DND-41 (cell line): ENCODE results near the gene STX17.

ENCODE experiments used
- ATAC-seq: fragments of 200-7000 bp; cut with Tn5 transposase; 3 replicates; pipeline ENCODE4 v1.9.1; 2021; ENCODE audit warnings: low read depth; ENCODE audit not compliant: insufficient read depth
- DNase-seq: peaks from one replicate; pipeline ENCODE4 v3.0.0-alpha.2; 2020
- H2AFZ ChIP-seq: 2 replicates; pipeline ENCODE4 v1.6.0; 2012; ENCODE audit warnings: low read depth, low read length
- H3K27ac ChIP-seq: 2 replicates; pipeline ENCODE4 v1.5.1; 2012; ENCODE audit warnings: low read length, inconsistent platforms
- H3K27me3 ChIP-seq: fragments of 200-600 bp; sonication (generic); 2 replicates; pipeline ENCODE4 v1.6.0; 2012; ENCODE audit warnings: low read length, mild to moderate bottlenecking, inconsistent platforms; ENCODE audit not compliant: insufficient read depth, poor library complexity
- H3K36me3 ChIP-seq: 2 replicates; pipeline ENCODE4 v1.5.1; 2012; ENCODE audit warnings: low read length, inconsistent platforms; ENCODE audit not compliant: insufficient read depth
- H3K4me1 ChIP-seq: 2 replicates; pipeline ENCODE4 v1.5.1; 2012; ENCODE audit warnings: mild to moderate bottlenecking, low read length; ENCODE audit not compliant: insufficient read depth
- H3K4me2 ChIP-seq: 2 replicates; pipeline ENCODE4 v1.6.0; 2012; ENCODE audit warnings: mild to moderate bottlenecking, moderate library complexity, low read length, inconsistent platforms; ENCODE audit not compliant: insufficient read depth
- H3K4me3 ChIP-seq, 2 experiments: fragments of 200-600 bp in 1 of 2; shearing (Covaris generic) in 1 of 2; 2 replicates each; pipeline ENCODE4 v1.5.1; 2012 to 2016; ENCODE audit warnings: inconsistent platforms in 2 of 2, low read length in 2 of 2, mild to moderate bottlenecking in 2 of 2, low read depth in 1 of 2, moderate library complexity in 1 of 2
- H3K79me2 ChIP-seq: 2 replicates; pipeline ENCODE4 v1.6.0; 2012; ENCODE audit warnings: low read length, inconsistent platforms; ENCODE audit not compliant: insufficient read depth
- H3K9ac ChIP-seq: 2 replicates; pipeline ENCODE4 v1.6.0; 2012; ENCODE audit warnings: low read depth, mild to moderate bottlenecking, inconsistent platforms, low read length, moderate library complexity
- H3K9me3 ChIP-seq: 2 replicates; pipeline ENCODE4 v1.5.1; 2012; ENCODE audit warnings: low read length, moderate library complexity, mild to moderate bottlenecking, inconsistent platforms; ENCODE audit not compliant: insufficient read depth, severe bottlenecking
- H4K20me1 ChIP-seq: 2 replicates; pipeline ENCODE4 v1.6.0; 2012; ENCODE audit warnings: low read length; ENCODE audit not compliant: insufficient read depth
- EZH2 ChIP-seq: IDR thresholded peaks from 3 replicates; pipeline ENCODE4 v1.6.1; 2012; ENCODE audit warnings: borderline replicate concordance, low read depth, mild to moderate bottlenecking, moderate library complexity, low read length, inconsistent platforms; ENCODE audit not compliant: severe bottlenecking
- TF ChIP-seq, protein P1 (sequence below): IDR thresholded peaks from 2 replicates; pipeline ENCODE4 v1.5.1; 2012; ENCODE audit warnings: borderline replicate concordance, low read length, moderate library complexity, mild to moderate bottlenecking; ENCODE audit not compliant: poor library complexity, severe bottlenecking; ENCODE audit errors: extremely low read depth

The STX17 gene

GRCh38 chr9:99921875-99922710 lies 15.6 kb downstream of the STX17 start:
- Histone ChIP-seq H3K27me3 (no peaks in the 10 kb centered on the region), H3K4me1 (no peaks in the 10 kb centered on the region), H3K36me3 (peaks cover 48% of the 10 kb centered on the region), H3K9me3 (peaks cover 5% of the 10 kb centered on the region), H3K4me2 (no peak overlapping the region), H3K79me2 (no peaks in the 10 kb centered on the region), H4K20me1 (no peaks in the 10 kb centered on the region), H3K4me3 (no peak overlapping the region), H2AFZ (no peak overlapping the region), H3K9ac (no peak overlapping the region), H3K27ac (no peak overlapping the region)
- no peak for ATAC-seq
- DNase-seq, result no peak
- TF ChIP-seq EZH2, result no peak
- TF ChIP-seq, protein P1, sequence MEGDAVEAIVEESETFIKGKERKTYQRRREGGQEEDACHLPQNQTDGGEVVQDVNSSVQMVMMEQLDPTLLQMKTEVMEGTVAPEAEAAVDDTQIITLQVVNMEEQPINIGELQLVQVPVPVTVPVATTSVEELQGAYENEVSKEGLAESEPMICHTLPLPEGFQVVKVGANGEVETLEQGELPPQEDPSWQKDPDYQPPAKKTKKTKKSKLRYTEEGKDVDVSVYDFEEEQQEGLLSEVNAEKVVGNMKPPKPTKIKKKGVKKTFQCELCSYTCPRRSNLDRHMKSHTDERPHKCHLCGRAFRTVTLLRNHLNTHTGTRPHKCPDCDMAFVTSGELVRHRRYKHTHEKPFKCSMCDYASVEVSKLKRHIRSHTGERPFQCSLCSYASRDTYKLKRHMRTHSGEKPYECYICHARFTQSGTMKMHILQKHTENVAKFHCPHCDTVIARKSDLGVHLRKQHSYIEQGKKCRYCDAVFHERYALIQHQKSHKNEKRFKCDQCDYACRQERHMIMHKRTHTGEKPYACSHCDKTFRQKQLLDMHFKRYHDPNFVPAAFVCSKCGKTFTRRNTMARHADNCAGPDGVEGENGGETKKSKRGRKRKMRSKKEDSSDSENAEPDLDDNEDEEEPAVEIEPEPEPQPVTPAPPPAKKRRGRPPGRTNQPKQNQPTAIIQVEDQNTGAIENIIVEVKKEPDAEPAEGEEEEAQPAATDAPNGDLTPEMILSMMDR, result no peak

GRCh38 chr9:99922711-99923030 lies 16.2 kb downstream of the STX17 start:
- Histone ChIP-seq H2AFZ (no peak overlapping the region), H3K27ac (no peak overlapping the region), H3K9ac (no peak overlapping the region), H3K9me3 (peaks cover 5% of the 10 kb centered on the region), H3K4me3 (no peak overlapping the region), H3K4me1 (no peaks in the 10 kb centered on the region), H3K4me2 (no peak overlapping the region), H3K27me3 (no peaks in the 10 kb centered on the region), H3K79me2 (no peaks in the 10 kb centered on the region), H4K20me1 (no peaks in the 10 kb centered on the region), H3K36me3 (peaks cover 45% of the 10 kb centered on the region)
- ATAC-seq (no peak), DNase-seq (no peak)
- TF ChIP-seq EZH2, result no peak
- TF ChIP-seq, protein P1, result no peak

DNA sequence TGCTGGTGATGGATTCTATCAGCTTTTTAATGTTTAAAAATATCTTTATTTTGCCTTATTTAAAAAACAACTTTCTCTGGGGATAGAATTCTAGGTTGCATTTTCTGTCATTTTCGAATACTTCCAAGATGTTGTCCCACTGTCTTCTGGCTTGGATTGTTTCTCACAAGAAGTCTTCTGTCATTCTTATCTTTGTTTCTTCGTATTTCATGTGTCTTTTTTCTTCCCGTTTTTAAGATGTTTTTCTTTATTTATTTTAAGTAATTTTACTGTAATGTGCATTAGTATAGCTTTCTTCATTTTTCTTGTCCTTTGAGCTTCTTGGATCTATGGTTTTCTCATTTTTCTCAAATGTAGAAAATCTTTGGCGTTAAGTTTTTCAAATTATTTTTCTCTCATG lies 19.1 kb downstream of the STX17 start:
- Histone ChIP-seq H3K79me2 (no peaks in the 10 kb centered on the region), H2AFZ (no peak overlapping the region), H3K9me3 (peaks cover 5% of the 10 kb centered on the region)

More for the DNA sequence above, 19.1 kb downstream of the STX17 start:
- Histone ChIP-seq H3K36me3 (peaks cover 32% of the 10 kb centered on the region), H3K4me2 (no peak overlapping the region), H3K27me3 (no peaks in the 10 kb centered on the region), H4K20me1 (no peaks in the 10 kb centered on the region), H3K27ac (no peak overlapping the region), H3K4me3 (no peak overlapping the region), H3K9ac (no peak overlapping the region), H3K4me1 (no peaks in the 10 kb centered on the region)
- TF ChIP-seq, protein P1, result no peak
- no peak for TF ChIP-seq EZH2
- DNase-seq (no peak), ATAC-seq (no peak)
